GM18498 (cell line): ENCODE results near the gene EDDM13.
"Not testable (repeated sequence)": the region's sequence is repeated elsewhere in the genome, so short reads cannot be mapped to it uniquely, and the experiment has no call there.

Experiments
- ATAC-seq: cut with Tn5 transposase; IDR thresholded peaks from one replicate; pipeline ENCODE4 v1.9.1; 2021; ENCODE audit warnings: mild to moderate bottlenecking, moderate library complexity; ENCODE audit not compliant: unreplicated experiment

Gene EDDM13

GRCh38 chr19:56294549-56294948 lies 22.0 kb downstream of the EDDM13 start:
- ATAC-seq = no peak

DNA sequence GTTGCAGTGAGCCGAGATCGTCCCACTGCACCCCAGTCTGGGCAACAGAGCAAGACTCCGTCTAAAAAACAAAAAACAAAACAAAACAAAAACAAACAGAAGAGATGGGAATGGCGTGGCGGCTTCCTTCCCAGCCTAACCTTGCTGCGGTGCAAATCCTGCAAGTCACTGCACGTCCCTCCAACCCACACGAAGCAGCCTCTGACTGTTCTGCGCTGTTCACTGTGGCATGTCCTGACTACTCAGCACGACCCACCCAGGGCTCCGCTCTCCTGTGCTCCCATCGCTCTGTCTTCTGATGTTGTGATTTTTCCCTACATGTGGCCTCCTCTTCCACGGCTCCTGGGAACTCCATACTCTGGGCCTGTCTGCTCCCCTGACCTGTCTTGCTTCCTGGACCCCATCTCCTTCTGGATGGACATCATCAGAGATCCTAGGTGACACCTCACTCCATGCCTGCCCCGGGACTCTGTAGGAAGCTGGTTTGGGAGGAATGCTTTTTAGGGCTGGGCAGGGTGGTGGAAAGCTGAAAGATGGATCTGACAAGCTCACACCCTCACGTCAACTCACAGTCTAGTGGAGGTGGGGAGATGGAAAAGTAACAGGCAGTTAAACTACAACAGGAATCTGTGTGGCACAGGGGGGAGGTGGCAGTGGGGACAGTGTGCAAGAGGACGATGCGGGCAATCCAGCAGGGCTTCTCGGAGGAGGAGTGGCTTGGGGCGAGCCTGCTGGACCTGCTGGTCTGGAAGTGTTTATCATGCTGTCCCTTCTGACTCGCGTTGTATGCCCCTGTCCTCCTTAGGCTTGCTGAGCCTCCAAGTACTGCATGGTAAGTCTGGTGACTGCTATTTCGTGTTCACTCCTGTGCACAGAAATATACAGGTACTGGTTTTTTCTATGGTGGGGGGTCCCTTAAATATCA lies 23.2 kb downstream of the EDDM13 start:
- ATAC-seq = no peak

GRCh38 chr19:56297010-56297409 lies 24.5 kb downstream of the EDDM13 start:
- no peak for ATAC-seq

- no peak for ATAC-seq
Measured at GRCh38 chr19:56299688-56300087, 27.1 kb downstream of the EDDM13 start.

GRCh38 chr19:56301155-56301554 lies 28.6 kb downstream of the EDDM13 start:
- no peak for ATAC-seq

- ATAC-seq = no peak
Measured at GRCh38 chr19:56301886-56302620, 29.5 kb downstream of the EDDM13 start.

DNA sequence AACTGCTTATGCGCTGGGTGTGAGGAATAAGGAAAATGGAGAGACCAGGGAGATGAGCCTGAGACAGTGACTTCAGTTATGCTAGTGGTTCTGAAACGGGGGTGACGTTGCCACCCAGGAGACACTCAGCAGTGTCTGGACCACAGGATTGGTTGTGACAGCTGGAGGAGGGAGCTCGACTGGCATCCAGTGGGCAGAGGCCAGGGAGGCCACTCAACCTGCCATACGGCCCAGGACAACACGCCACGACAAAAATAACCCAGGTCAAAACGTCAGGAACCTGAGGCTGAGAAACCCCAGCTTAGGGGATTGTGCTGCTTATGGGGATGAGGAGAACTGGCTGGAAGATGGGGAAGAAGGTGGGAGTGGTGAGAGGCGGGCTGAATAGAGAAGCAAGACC lies 31.7 kb downstream of the EDDM13 start:
- no peak for ATAC-seq

DNA sequence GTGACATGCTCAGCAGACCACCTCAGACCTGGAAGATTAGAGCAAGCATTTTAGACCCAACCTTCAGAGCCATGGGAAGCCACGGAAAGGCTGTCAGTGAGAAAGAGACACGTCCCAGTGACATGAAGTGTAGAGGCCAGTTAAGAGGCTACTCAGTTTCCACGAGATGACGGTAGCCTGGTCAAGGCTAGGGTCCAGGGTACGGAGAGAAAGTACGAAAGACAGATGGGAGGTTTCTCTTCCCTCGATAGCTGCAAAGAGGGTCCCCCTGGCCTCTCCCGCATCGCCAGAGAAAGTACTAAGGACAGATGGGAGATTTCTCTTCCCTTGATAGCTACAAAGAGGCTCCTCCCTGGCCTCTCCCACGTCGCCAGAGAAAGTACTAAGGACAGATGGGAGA lies 33.5 kb downstream of the EDDM13 start:
- no peak for ATAC-seq

GRCh38 chr19:56307062-56307461 lies 34.5 kb downstream of the EDDM13 start:
- not testable (repeated sequence) for ATAC-seq

DNA sequence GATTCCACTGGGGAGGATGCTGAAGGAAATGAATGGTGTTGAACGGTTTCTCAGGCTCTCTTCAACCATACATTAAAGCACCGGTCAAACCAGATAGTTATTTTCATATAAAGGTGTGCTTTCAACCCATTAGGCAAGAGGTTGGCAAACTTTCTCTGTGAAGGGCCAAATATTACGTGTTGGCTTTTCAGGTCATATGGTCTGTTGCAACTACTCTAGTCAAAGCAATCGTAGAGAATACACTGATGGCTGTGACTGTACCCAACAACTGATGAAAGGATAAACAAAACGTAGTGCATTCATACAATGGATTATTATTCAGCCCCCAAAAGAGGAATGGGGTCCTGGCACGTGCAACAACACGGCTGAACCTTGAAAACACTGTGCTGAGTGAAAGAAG lies 36.2 kb downstream of the EDDM13 start:
- no peak for ATAC-seq

GRCh38 chr19:56309511-56310185 lies 37.1 kb downstream of the EDDM13 start:
- ATAC-seq = no peak

DNA sequence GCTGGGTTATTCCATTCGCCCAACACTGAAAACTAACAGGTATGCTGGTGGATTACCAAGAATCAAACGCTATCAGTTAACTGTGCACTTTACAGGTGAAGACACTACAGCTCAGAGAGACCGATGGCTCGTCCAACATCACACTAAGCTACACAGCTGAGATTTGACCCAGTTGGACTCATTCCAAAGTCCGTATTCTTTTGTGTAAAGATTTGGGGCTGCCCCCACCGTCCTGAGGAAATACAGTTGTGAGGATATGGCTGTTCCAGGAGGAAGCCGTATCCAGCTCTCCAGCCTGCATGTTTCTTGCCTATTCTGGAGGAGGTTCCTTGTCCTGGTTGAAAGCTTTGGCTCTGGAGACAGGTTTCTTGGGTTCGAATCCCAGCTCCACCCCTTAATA lies 37.9 kb downstream of the EDDM13 start:
- no peak for ATAC-seq

GRCh38 chr19:56312342-56312741 lies 39.8 kb downstream of the EDDM13 start:
- ATAC-seq = no peak

DNA sequence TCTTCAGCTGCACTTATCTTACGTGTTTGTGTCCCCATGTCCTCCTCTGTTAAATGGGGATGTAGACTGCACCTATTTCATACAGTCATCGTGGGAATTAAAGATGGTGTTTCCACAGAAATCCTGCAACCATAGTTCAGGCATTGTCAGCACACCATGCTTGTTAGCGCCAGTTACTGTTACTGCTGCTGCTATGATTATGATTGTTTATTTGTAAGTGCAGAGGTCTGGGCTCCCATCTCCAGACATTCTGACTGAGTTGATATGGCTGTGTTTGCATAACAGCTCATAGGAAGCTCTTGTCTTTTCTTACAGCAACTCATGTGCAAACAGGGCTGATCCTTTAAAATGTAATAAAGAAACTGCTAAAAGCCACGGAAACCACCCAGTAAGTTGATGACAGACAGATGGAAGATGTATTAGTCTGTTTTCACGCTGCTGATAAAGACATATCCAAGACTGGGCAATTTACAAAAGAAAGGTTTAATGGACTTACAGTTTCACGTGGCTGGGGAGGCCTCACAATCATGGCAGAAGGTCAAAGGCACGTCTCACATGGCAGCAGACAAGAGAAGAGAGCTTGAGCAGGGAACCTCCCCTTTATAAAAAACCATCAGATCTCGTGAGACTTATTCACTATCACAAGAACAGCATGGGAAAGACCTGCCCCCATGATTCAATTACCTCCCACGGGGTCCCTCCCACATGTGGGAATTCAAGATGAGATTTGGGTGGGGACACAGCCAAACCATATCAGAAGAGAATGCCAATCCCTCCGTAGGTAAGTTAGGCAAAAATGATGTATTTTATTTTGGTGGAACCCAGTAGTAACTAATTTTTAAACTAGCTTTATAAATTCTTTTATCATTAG lies 40.5 kb downstream of the EDDM13 start:
- no peak for ATAC-seq

DNA sequence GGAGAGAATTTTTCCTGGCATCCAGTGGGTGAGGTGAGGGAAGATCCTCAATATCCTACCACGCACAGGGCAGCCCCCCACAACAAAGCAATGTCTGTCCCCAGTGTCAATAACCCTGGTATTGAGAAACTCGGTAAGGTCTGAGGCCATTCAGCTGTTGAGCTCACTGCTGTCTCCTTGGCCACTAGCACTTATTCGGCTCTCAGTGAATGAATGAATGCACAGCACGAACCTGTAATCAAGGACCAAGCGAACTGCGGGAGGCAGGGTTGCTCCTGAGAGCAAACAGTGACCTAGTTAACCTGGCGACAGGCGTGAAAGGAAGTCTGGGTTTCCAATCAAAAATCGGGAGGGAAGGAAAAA lies 41.5 kb downstream of the EDDM13 start:
- no peak for ATAC-seq

DNA sequence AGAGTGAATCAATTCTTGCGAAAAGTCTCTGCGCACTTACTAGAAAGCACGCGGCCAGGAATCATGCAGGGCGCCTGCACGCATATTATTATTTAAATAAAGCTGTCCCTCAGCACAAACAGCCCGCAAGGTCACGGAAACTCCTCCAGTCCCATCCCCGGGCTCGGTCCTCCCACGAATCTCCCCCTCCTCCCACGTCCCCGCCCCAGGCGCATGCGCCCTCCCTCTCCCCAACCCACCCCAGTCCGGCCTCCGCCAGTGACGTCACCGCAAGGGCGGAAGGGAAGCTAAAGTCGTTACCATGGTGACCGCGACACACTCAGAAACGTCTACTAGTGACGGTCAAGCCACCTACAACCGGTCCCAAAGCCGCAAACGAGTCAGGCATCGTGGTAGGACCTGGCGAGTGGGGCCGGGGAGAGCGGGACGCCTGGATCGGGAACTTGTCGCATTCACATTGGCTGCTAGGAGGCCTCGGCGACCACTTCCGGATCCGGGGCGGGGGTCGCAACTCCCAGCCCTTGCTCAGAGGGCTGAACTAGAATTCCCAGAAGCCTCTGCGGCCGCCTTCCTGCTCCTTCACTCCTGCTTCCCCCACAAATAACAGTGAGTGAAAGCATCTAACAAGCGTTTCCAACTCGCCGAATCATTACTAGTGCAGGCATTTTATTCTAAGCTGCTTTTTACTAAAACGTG lies 42.0 kb downstream of the EDDM13 start, which contains the start of gene ZSCAN5A:
ZSCAN5A (minus strand) TSS at position 459 of the 696 bp plus-strand sequence. CDS start 89,793 bp downstream, outside the sequence.
- peak; percentile 78 for ATAC-seq

- ATAC-seq = peak; percentile 78
Measured at GRCh38 chr19:56315077-56315828, 42.7 kb downstream of the EDDM13 start.

DNA sequence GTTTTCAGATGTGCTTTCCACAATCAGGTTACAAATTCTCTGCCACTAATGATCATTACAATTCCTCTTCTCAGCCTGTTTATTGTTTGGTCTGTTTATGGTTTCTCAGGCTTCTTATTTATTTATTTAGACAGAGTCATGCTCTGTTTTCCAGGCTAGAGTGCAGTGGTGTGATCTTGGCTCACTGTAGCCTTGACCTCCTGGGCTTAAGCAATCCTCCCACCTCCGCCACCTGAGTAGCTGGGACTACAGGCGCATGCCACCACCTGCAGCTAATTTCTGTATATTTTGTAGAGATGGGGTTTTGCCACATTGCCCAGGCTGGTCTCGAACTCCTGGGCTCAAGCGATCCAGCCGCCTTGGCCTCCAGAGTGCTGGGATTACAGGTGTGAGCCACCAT lies 44.2 kb downstream of the EDDM13 start:
- no peak for ATAC-seq

DNA sequence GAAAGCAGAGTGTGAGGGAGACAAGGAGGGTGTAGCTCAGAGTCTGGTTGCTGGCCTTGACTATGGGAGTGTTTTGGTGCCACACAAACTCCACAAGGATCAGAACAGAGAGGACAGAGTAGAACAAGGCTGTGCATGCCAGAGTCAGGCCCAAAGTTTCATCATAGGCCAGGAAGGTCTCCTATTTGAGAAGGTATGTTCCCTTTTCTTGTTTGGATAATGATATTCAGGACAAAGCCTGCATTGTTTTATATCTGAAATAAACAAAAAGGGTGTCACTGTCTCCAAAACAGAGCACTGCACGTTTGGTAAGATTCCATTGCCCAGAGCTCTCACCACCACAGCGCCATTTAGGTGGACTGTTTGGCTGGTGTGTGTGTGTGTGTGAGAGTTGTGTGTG lies 45.2 kb downstream of the EDDM13 start:
- ATAC-seq = no peak
